Testis (tissue), 2 donors: ENCODE data around the gene CYREN.

Experiments
- CTCF ChIP-seq, 3 experiments: fragments of 450-650 bp in 2 of 3; fragments of 200-600 bp in 1 of 3; sonication (generic) in 1 of 3; IDR thresholded peaks; one replicate each; pipeline ENCODE4 v1.5.1; 2016 to 2019; ENCODE audit warnings: antibody characterized with exemption in 3 of 3, mild to moderate bottlenecking in 2 of 3, moderate library complexity in 1 of 3
- POLR2A ChIP-seq: fragments of 450-650 bp; IDR thresholded peaks from one replicate; pipeline ENCODE4 v1.6.1; 2017; ENCODE audit warnings: antibody characterized with exemption, mild to moderate bottlenecking, moderate library complexity

GRCh38 chr7:135204341-135204749 lies 33.8 kb upstream of the CYREN start:
- TF ChIP-seq CTCF (IDR thresholded peaks at IDR 0.05) (no peak), POLR2A (no peak)
